ENCODE data around the gene SETD1B.

The SETD1B gene

GRCh38 chr12:121845701-121846100 is 41.9 kb downstream of the SETD1B start:
- ATAC-seq, result no peak
- TF ChIP-seq SNAI2 (CRISPR knock-in tag; IDR thresholded peaks at IDR 0.05), result no peak
- TF ChIP-seq ZNF70 (CRISPR knock-in tag; IDR thresholded peaks at IDR 0.05), result no peak
- TF ChIP-seq TCF4 (CRISPR knock-in tag; IDR thresholded peaks at IDR 0.05; ENCODE audit: borderline replicate concordance), result no peak
- no peak for TF ChIP-seq ISL1 (CRISPR knock-in tag; IDR thresholded peaks at IDR 0.05)
- no peak for TF ChIP-seq BACH2 (CRISPR knock-in tag; IDR thresholded peaks at IDR 0.05; ENCODE audit: borderline replicate concordance)
- TF ChIP-seq TSHZ2 (CRISPR knock-in tag; IDR thresholded peaks at IDR 0.05), result no peak
- no peak for TF ChIP-seq TOX (CRISPR knock-in tag; IDR thresholded peaks at IDR 0.05; ENCODE audit: borderline replicate concordance)
- no peak for TF ChIP-seq PATZ1 (CRISPR knock-in tag; IDR thresholded peaks at IDR 0.05; ENCODE audit: borderline replicate concordance)
- TF ChIP-seq ZNF565 (CRISPR knock-in tag; conservative IDR thresholded peaks at IDR 0.05; ENCODE audit: low read depth), result no peak
- TF ChIP-seq POU6F1 (CRISPR knock-in tag; IDR thresholded peaks at IDR 0.05; ENCODE audit: borderline replicate concordance, low read depth), result no peak
- no peak for TF ChIP-seq ZC3H10 (CRISPR knock-in tag; IDR thresholded peaks at IDR 0.05)
- no peak for TF ChIP-seq PPARA (CRISPR knock-in tag; IDR thresholded peaks at IDR 0.05; ENCODE audit: borderline replicate concordance)
- TF ChIP-seq CSRNP3 (CRISPR knock-in tag; IDR thresholded peaks at IDR 0.05), result no peak
- no peak for TF ChIP-seq ZFP30 (CRISPR knock-in tag; IDR thresholded peaks at IDR 0.05)

GRCh38 chr12:121849211-121849610 is 45.4 kb downstream of the SETD1B start:
- no peak for ATAC-seq
- no peak for TF ChIP-seq TOX (CRISPR knock-in tag; IDR thresholded peaks at IDR 0.05; ENCODE audit: borderline replicate concordance)
- no peak for TF ChIP-seq RARB (CRISPR knock-in tag; IDR thresholded peaks at IDR 0.05)
- no peak for TF ChIP-seq ARNTL (CRISPR knock-in tag; IDR thresholded peaks at IDR 0.05; ENCODE audit: borderline replicate concordance, low read depth)
- TF ChIP-seq ZFP30 (CRISPR knock-in tag; IDR thresholded peaks at IDR 0.05), result no peak
- TF ChIP-seq POU6F1 (CRISPR knock-in tag; IDR thresholded peaks at IDR 0.05; ENCODE audit: borderline replicate concordance, low read depth), result no peak
- TF ChIP-seq ZFP3 (CRISPR knock-in tag; IDR thresholded peaks at IDR 0.05), result no peak
- TF ChIP-seq CREB5 (CRISPR knock-in tag; IDR thresholded peaks at IDR 0.05; ENCODE audit: low read depth), result no peak
- TF ChIP-seq ISL1 (CRISPR knock-in tag; IDR thresholded peaks at IDR 0.05), result no peak
- no peak for TF ChIP-seq PPARA (CRISPR knock-in tag; IDR thresholded peaks at IDR 0.05; ENCODE audit: borderline replicate concordance)
- TF ChIP-seq ZNF565 (CRISPR knock-in tag; conservative IDR thresholded peaks at IDR 0.05; ENCODE audit: low read depth), result no peak
- TF ChIP-seq SNAI2 (CRISPR knock-in tag; IDR thresholded peaks at IDR 0.05), result no peak
- TF ChIP-seq CSRNP3 (CRISPR knock-in tag; IDR thresholded peaks at IDR 0.05), result no peak
- TF ChIP-seq GLIS3 (CRISPR knock-in tag; IDR thresholded peaks at IDR 0.05), result no peak
- no peak for TF ChIP-seq TSHZ2 (CRISPR knock-in tag; IDR thresholded peaks at IDR 0.05)
